ENCODE results near the gene ARHGAP8.

Gene ARHGAP8

DNA sequence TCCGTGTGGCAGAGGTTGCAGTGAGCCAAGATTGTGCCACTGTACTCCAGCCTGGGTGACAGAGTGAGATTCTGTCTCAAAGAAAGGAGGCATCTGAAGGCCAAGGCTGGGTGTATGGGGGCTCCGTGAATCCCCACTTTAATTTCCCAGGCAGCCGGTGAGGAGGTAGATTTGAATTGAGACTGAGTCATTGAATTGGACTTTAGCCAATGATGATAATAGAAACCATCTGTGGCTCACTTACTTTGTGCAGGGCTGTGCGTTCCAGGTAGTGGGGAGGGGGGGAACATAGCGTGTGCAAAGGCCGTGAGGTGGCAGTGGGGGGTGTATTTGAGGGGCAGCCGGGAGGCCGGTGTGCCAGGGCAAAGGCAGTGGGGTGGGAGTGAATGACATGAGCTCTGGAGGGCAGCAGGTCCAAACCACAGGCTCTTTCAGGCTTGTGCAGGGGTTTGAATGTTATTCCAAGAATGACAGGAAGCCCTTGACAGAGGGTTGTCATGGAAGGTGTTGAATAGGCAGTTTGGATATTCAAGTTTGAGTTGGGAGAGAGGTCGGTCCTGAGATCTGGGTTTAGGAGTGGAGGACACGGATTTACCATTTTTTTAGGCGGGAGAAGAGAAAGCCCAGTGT is 6.1 kb downstream of the ARHGAP8 start:
- Histone ChIP-seq H3K4me3 (replicated peaks; ENCODE audit: insufficient read depth, low read length) (no peak overlapping the region), H3K27ac (replicated peaks) (no peak overlapping the region), H3K27me3 (ENCODE audit: insufficient read depth, poor library complexity, severe bottlenecking) (peaks cover 4% of the 10 kb centered on the region)
- TF ChIP-seq, protein P1, sequence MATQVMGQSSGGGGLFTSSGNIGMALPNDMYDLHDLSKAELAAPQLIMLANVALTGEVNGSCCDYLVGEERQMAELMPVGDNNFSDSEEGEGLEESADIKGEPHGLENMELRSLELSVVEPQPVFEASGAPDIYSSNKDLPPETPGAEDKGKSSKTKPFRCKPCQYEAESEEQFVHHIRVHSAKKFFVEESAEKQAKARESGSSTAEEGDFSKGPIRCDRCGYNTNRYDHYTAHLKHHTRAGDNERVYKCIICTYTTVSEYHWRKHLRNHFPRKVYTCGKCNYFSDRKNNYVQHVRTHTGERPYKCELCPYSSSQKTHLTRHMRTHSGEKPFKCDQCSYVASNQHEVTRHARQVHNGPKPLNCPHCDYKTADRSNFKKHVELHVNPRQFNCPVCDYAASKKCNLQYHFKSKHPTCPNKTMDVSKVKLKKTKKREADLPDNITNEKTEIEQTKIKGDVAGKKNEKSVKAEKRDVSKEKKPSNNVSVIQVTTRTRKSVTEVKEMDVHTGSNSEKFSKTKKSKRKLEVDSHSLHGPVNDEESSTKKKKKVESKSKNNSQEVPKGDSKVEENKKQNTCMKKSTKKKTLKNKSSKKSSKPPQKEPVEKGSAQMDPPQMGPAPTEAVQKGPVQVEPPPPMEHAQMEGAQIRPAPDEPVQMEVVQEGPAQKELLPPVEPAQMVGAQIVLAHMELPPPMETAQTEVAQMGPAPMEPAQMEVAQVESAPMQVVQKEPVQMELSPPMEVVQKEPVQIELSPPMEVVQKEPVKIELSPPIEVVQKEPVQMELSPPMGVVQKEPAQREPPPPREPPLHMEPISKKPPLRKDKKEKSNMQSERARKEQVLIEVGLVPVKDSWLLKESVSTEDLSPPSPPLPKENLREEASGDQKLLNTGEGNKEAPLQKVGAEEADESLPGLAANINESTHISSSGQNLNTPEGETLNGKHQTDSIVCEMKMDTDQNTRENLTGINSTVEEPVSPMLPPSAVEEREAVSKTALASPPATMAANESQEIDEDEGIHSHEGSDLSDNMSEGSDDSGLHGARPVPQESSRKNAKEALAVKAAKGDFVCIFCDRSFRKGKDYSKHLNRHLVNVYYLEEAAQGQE (IDR thresholded peaks at IDR 0.05; ENCODE audit: insufficient replicate concordance, low read depth), result no peak
- TF ChIP-seq POLR2AphosphoS5 (IDR thresholded peaks at IDR 0.05; ENCODE audit: low read depth), result no peak
- no peak for TF ChIP-seq SPI1 (IDR thresholded peaks at IDR 0.05; ENCODE audit: borderline replicate concordance, low read depth)
- TF ChIP-seq, protein P2, sequence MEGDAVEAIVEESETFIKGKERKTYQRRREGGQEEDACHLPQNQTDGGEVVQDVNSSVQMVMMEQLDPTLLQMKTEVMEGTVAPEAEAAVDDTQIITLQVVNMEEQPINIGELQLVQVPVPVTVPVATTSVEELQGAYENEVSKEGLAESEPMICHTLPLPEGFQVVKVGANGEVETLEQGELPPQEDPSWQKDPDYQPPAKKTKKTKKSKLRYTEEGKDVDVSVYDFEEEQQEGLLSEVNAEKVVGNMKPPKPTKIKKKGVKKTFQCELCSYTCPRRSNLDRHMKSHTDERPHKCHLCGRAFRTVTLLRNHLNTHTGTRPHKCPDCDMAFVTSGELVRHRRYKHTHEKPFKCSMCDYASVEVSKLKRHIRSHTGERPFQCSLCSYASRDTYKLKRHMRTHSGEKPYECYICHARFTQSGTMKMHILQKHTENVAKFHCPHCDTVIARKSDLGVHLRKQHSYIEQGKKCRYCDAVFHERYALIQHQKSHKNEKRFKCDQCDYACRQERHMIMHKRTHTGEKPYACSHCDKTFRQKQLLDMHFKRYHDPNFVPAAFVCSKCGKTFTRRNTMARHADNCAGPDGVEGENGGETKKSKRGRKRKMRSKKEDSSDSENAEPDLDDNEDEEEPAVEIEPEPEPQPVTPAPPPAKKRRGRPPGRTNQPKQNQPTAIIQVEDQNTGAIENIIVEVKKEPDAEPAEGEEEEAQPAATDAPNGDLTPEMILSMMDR (IDR thresholded peaks at IDR 0.05; ENCODE audit: insufficient read depth, low read length), result no peak
- TF ChIP-seq GABPA (IDR thresholded peaks at IDR 0.05; ENCODE audit: low read depth), result no peak
- no peak for DNase-seq (ENCODE audit: low read depth in 1 of 2, low spot score in 1 of 2)

DNA sequence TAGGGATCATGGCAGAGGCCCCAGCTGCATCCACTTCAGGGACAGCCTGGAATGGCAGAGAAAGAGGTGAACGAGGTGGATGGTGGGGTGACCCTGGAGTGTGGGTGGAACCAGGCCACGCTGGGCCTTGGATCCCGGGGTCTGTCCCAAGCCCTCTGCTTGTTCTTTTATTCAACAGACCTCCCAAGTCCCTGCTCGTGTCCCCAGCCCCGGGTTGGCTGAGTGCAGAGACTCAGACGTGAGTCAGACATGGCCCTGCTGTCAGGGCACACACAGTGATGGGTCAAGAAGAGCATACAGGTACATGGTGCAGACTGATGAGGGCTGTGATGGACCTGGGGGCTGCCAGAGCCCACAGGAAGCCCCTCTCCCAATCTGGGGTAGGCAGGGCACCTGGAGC is 6.6 kb downstream of the ARHGAP8 start:
- Histone ChIP-seq H3K27me3 (ENCODE audit: insufficient read depth, poor library complexity, severe bottlenecking) (no peaks in the 10 kb centered on the region), H3K27ac (replicated peaks) (no peak overlapping the region), H3K4me3 (replicated peaks; ENCODE audit: insufficient read depth, low read length) (no peak overlapping the region)
- no peak for DNase-seq (ENCODE audit: low read depth in 1 of 2, low spot score in 1 of 2)
- TF ChIP-seq GABPA (IDR thresholded peaks at IDR 0.05; ENCODE audit: low read depth) (no peak), SPI1 (IDR thresholded peaks at IDR 0.05; ENCODE audit: borderline replicate concordance, low read depth) (no peak), POLR2AphosphoS5 (IDR thresholded peaks at IDR 0.05; ENCODE audit: low read depth) (no peak)
- TF ChIP-seq, protein P1 (IDR thresholded peaks at IDR 0.05; ENCODE audit: insufficient replicate concordance, low read depth), result no peak
- TF ChIP-seq, protein P2 (IDR thresholded peaks at IDR 0.05; ENCODE audit: insufficient read depth, low read length), result no peak

DNA sequence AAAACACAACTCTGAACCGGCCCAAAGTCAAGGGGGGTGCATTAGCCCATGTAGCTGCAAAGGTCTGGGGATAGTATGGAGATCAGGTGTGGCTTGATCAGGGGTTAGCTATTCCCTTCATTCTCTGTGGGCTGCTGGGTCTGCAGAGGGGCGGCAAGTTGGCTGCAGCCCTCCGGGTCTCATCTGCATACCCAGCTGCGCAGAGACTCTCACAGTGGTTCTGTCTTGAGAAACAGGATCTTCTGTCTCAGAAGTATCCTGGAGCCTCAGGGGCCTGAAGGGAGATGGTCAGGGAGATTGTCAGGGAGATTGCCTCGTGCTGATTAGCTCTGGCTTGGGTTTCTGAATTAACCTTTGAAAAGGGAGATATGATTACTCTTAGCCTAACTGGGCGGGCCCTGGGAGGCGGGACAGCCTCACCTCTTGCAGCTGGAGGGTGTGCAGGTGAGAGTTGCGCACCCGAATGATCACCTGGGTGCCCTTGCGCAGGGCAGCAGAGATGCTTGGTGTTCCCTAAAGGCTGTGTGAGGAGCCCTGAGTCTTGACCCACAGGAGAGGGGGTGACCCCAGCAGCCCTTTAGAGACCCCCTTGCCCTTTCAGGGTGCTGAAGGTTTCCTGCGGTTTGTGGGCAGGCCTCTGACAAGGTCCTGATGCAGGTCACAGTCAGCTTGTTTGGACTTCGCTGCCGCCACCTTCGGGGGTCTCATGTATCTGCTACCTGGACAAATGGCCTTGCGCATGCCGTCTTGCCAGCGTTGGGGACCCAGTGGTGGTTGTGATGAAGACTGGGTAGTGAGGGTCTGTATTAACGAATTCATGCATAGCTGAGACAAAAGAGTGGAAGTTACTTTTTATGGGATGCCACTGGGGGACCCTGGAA is 7.3 kb downstream of the ARHGAP8 start:
- no peak overlapping the region for H3K27ac ChIP-seq (replicated peaks)
- TF ChIP-seq POLR2AphosphoS5 (IDR thresholded peaks at IDR 0.05; ENCODE audit: low read depth) (no peak), SPI1 (IDR thresholded peaks at IDR 0.05; ENCODE audit: borderline replicate concordance, low read depth) (no peak), GABPA (IDR thresholded peaks at IDR 0.05; ENCODE audit: low read depth) (no peak)
- TF ChIP-seq, protein P1 (IDR thresholded peaks at IDR 0.05; ENCODE audit: insufficient replicate concordance, low read depth), result no peak
- TF ChIP-seq, protein P2 (IDR thresholded peaks at IDR 0.05; ENCODE audit: insufficient read depth, low read length), result no peak
- no peaks in the 10 kb centered on the region for H3K27me3 ChIP-seq (ENCODE audit: insufficient read depth, poor library complexity, severe bottlenecking)
- DNase-seq (ENCODE audit: low read depth in 1 of 2, low spot score in 1 of 2), result no peak
- H3K4me3 ChIP-seq (replicated peaks; ENCODE audit: insufficient read depth, low read length), result no peak overlapping the region

All from HL-60 (cell line).